GM12891 (cell line): ENCODE results near the gene IQCF2.
"Not testable (repeated sequence)": the region's sequence is repeated elsewhere in the genome, so short reads cannot be mapped to it uniquely, and the experiment has no call there.

ENCODE experiments used
- DNase-seq: peaks from one replicate; pipeline ENCODE4 v3.0.0; 2011; ENCODE audit warnings: low spot score; ENCODE audit not compliant: insufficient read length
- FAIRE-seq: peaks from 2 replicates; lab custom pipeline; 2011; peaks lifted over from hg19 to GRCh38; lab: Jason Lieb, UNC
- PAX5 ChIP-seq: IDR thresholded peaks from 2 replicates; pipeline ENCODE4 v1.6.1; 2011; ENCODE audit warnings: low read length, moderate library complexity, mild to moderate bottlenecking; ENCODE audit not compliant: insufficient read depth, severe bottlenecking
- POLR2A ChIP-seq: IDR thresholded peaks from 2 replicates; pipeline ENCODE4 v1.6.1; 2011; ENCODE audit warnings: low read depth, low read length, control low read depth
- POLR2AphosphoS5 ChIP-seq: IDR thresholded peaks from 2 replicates; pipeline ENCODE4 v1.6.1; 2011; ENCODE audit warnings: low read depth, low read length, control low read depth
- POU2F2 ChIP-seq: IDR thresholded peaks from 2 replicates; pipeline ENCODE4 v1.6.1; 2011; ENCODE audit warnings: low read depth, mild to moderate bottlenecking, control low read depth, low read length, moderate library complexity
- SPI1 ChIP-seq: IDR thresholded peaks from 2 replicates; pipeline ENCODE4 v1.6.1; 2011; ENCODE audit warnings: low read depth, low read length, control low read depth
- TAF1 ChIP-seq: IDR thresholded peaks from 2 replicates; pipeline ENCODE4 v1.6.1; 2011; ENCODE audit warnings: low read depth, low read length, control low read depth

IQCF2 gene

GRCh38 chr3:51830345-51830744, 31.1 kb upstream of the IQCF2 start:
- TF ChIP-seq SPI1 (no peak), POLR2AphosphoS5 (no peak)
- DNase-seq (no peak), FAIRE-seq (no peak)

DNA sequence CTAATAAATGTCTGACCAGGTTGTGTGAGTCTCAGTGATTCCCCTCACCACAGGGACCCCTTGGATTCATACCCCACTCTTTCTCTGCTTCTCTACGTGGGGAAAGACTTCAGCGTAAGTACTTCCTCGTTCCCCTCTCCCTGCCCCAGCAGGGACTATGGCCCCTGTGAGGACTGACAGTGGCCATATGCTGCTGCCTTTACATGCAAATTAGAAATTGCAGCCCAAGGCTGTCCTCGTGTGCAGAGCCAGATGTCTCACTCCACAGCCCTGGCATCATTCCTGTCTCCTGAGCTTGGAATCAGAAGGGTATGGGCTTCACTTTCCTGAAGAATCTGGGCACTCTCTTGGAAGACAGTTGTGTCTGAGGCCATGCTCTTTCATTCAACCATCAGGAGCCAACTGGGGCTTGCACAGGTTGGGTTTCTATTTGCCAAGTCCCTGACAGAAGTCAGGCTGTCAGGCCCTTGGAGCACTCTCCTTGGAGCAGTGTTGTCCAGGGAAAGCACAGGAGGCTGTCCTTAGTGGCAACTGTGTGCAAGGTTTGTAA, 30.5 kb upstream of the IQCF2 start:
- no peak for TF ChIP-seq PAX5
- TF ChIP-seq POLR2A, result no peak
- no peak for TF ChIP-seq SPI1
- TF ChIP-seq POLR2AphosphoS5, result no peak
- TF ChIP-seq TAF1, result no peak
- no peak for TF ChIP-seq POU2F2

DNA sequence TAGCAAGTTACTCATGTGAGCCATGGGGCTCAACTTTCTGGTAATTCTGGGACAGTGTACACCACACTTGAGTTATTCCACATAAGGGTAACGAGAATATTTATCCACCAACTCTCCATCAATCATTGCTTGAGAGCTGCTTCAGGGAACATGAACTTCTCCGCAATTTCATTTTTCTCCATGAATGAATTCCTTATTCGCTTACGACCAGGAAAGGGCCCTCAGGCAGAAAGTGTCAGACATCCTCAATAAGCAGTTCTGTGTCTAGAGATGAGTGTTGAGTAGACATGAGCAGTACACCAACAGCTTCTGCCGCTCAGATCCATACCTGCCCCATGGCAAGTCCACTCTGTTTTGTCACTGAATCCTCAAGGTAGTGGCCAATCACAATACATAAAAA, 24.8 kb upstream of the IQCF2 start:
- DNase-seq, result no peak
- FAIRE-seq, result no peak
- TF ChIP-seq POU2F2 (no peak), TAF1 (no peak)

More for the DNA sequence above, 30.5 kb upstream of the IQCF2 start:
- FAIRE-seq, result no peak
- DNase-seq, result no peak

DNA sequence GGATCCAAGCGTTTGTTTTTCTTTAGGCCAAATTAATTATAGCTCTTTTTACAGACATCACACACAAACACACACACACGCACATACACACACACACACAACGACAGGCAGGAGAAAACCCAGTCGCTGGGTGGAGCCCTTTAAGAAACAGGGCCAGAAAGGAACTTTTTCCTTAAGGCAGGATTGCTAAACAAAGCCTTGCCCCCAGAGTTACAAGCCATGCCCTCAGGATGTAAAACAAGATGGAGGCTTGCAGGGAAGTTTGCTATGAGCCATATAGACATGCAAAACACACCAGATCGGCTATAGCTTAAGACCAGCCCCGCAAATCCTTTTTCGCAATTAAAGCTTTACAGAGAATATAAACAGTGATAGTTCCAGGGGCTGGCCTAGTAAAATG, 16.3 kb upstream of the IQCF2 start:
- TF ChIP-seq SPI1 (no peak), TAF1 (no peak), PAX5 (no peak), POLR2A (no peak), POLR2AphosphoS5 (no peak), POU2F2 (no peak)
- FAIRE-seq (no peak), DNase-seq (no peak)

DNA sequence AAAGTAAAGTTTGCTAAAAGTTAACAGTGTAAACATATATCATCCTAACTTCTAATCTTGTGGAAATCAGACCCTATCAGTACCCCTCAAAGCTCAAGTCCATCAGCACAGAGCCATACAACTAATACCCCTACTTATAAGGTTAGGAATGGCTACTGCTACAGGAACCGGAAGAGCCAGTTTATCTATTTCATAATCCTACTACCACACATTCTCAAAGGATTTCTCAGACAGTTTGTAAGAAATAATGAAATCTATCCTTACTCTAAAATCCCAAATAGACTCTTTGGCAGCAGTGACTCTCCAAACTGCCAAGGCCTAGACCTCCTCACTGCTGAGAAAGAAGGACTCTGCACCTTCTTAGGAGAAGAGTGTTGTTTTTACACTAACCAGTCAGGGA, 6.0 kb upstream of the IQCF2 start:
- DNase-seq, FAIRE-seq: not testable (repeated sequence)

DNA sequence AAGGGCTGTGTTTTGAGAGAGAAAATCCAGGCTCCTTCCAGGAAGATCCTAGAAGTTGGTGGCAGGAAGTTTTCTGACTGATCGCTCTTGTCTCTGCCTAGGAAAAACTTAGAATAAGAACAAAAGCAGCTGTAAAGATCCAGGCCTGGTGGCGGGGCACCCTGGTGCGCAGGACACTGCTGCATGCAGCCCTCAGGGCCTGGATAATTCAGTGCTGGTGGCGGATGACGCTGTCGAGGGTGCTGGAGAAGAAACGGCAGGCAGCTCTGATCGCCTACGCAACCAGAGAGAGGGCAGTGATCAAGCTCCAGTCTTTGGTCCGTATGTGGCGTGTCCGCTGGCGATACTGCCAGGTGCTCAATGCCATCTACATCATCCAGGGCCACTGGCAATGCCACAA, 1.5 kb downstream of the IQCF2 start:
- TF ChIP-seq POU2F2 (no peak), POLR2A (no peak), TAF1 (no peak), SPI1 (no peak), POLR2AphosphoS5 (no peak), PAX5 (no peak)
- DNase-seq, result no peak
- FAIRE-seq, result no peak

- FAIRE-seq, DNase-seq: not testable (repeated sequence)
Observed at GRCh38 chr3:51868896-51869295, 7.5 kb downstream of the IQCF2 start.

DNA sequence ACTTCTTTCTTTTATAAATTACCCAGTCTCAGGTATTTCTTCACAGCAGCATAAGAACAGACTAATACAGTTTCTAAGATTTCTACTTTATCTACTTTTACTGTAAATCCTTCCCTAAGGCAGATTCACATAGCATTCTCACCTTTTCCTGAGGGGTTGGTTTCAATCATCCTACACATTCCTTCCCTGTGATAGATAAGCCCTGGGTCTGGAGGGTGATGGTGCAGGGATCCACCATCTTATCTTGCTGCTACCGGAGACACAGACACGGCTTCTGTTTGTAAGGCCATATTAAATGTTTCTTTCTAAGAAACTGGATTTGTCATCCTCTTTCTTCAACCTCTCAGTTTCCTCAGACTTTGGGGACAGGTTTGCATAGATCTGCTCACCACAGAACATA, 7.9 kb downstream of the IQCF2 start:
- DNase-seq (no peak), FAIRE-seq (no peak)
- no peak for TF ChIP-seq PAX5
- no peak for TF ChIP-seq POLR2AphosphoS5
- TF ChIP-seq POU2F2, result no peak
- no peak for TF ChIP-seq POLR2A
- TF ChIP-seq TAF1, result no peak
- no peak for TF ChIP-seq SPI1

DNA sequence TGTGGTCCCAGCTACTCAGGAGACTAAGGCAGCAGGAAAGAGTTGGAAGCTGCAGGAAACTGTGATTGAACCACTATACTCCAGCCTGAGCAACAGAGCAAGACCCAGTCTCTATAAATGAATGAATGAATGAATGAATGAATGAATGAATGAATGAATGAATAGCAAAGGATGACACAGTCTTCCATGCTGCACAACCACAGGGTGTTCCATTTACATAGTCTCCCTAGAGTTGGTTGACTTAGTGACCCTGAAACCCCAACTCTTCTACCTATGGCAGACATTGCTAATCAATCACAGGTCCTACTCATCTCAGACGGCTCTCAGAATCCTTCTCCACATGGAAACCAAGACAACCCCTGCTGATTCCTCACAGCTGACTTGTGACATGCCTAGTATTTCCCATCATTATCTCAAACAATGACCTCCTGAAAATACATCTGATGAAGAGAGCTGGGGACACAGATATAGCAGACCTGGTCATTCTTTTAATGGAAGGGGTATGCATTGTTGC, 11.9 kb downstream of the IQCF2 start:
- no peak for TF ChIP-seq POU2F2
- TF ChIP-seq SPI1, result no peak
- TF ChIP-seq TAF1, result no peak
- no peak for TF ChIP-seq PAX5
- no peak for TF ChIP-seq POLR2AphosphoS5
- no peak for TF ChIP-seq POLR2A
- no peak for DNase-seq
- no peak for FAIRE-seq

- TF ChIP-seq POU2F2, result no peak
- no peak for TF ChIP-seq POLR2AphosphoS5
- no peak for TF ChIP-seq TAF1
- TF ChIP-seq SPI1, result no peak
- TF ChIP-seq PAX5, result no peak
- TF ChIP-seq POLR2A, result no peak
- FAIRE-seq (no peak), DNase-seq (no peak)
Observed at GRCh38 chr3:51873876-51874275, 12.5 kb downstream of the IQCF2 start.

GRCh38 chr3:51874411-51874810, 13.0 kb downstream of the IQCF2 start:
- DNase-seq, result no peak
- TF ChIP-seq SPI1 (no peak), POLR2AphosphoS5 (no peak)
- FAIRE-seq, result no peak

- DNase-seq (no peak), FAIRE-seq (no peak)
- no peak for TF ChIP-seq SPI1
- no peak for TF ChIP-seq POU2F2
- no peak for TF ChIP-seq POLR2AphosphoS5
- TF ChIP-seq POLR2A, result no peak
- no peak for TF ChIP-seq TAF1
- no peak for TF ChIP-seq PAX5
Observed at GRCh38 chr3:51874889-51875288, 13.5 kb downstream of the IQCF2 start.
